Vagina (tissue), 2 donors: ENCODE data around the gene GFPT1. TPM values are rescaled to one million over a fixed set of nuclear protein-coding genes. Genes with fewer than 3 reads are reported as not detected.
A peak's percentile ranks its signal among the peaks of the same experiment; 100 is the strongest.

Source experiments
- DNase-seq, 2 donors: peaks; one replicate each; pipeline ENCODE4 v3.0.0-alpha.2; 2017; ENCODE audit errors: extremely low spot score in 2 of 2
- H3K27ac ChIP-seq: fragments of 200-600 bp; sonication (generic); one replicate; pipeline ENCODE4 v1.5.1; 2019
- H3K27me3 ChIP-seq: fragments of 200-600 bp; sonication (generic); one replicate; pipeline ENCODE4 v1.5.1; 2019
- H3K36me3 ChIP-seq, 2 donors: fragments of 200-600 bp; sonication (generic); one replicate each; pipeline ENCODE4 v1.5.1; 2017 to 2019
- H3K4me1 ChIP-seq: fragments of 200-600 bp; sonication (generic); one replicate; pipeline ENCODE4 v1.5.1; 2019
- H3K4me3 ChIP-seq, 2 donors: fragments of 200-600 bp; sonication (generic); 1 replicate in 1 of 2; 2 replicates in 1 of 2; pipeline ENCODE4 v1.5.1; 2016 to 2019
- H3K9me3 ChIP-seq: fragments of 200-600 bp; sonication (generic); one replicate; pipeline ENCODE4 v1.5.1; 2019
- POLR2A ChIP-seq, 2 donors: fragments of 450-650 bp; IDR thresholded peaks; one replicate each; pipeline ENCODE4 v1.6.1; 2017; ENCODE audit warnings: antibody characterized with exemption in 2 of 2, mild to moderate bottlenecking in 2 of 2, moderate library complexity in 2 of 2
- POLR2AphosphoS5 ChIP-seq, 2 donors: sonication (generic); formaldehyde crosslinking; IDR thresholded peaks; one replicate each; pipeline ENCODE4 v1.9.0; 2017; ENCODE audit warnings: antibody characterized with exemption in 2 of 2, mild to moderate bottlenecking in 2 of 2, low read depth in 1 of 2; ENCODE audit not compliant: insufficient read depth in 1 of 2
- intact Hi-C: fragments of 100-400 bp; cut with DNase I; formaldehyde crosslinking; loops from one replicate; pipeline ENCODE4 v1.15.1; 2023
- total RNA-seq: library from RNA; depleted of rRNA; stranded (reverse); fragments of >200 nt; gene quantifications from one replicate; pipeline ENCODE4 v1.2.3, GENCODE V29; 2016
- TF ChIP-seq, protein P1 (sequence below), 3 experiments: fragments of 450-650 bp in 2 of 3; fragments of 200-600 bp in 1 of 3; sonication (generic) in 1 of 3; IDR thresholded peaks; one replicate each; pipeline ENCODE4 v1.5.1; 2017 to 2019; ENCODE audit warnings: antibody characterized with exemption in 3 of 3, mild to moderate bottlenecking in 2 of 3, moderate library complexity in 2 of 3

Gene GFPT1
- total RNA-seq, 1 donor from 2014 or later = 17.9 TPM

DNA sequence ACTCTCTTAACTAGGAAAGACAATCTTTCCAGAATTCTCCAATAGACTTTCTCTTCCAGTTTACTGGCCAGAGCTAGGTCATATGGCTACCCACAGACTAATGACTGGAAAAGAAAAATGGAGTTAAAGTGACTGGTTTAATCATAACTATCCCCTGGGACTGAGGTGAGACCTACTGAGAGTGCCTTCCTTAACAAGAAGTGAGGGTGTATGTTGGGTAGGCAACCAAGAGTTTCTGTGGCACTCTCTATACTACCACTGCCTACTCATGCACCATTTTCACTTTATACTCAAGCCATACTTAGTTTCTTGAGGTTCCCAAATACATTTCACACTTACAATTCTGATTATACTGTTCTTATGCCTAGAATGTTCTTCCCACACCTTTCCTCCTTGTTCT, 6.9 kb upstream of the GFPT1 start:
- DNase-seq = no peak
- TF ChIP-seq POLR2A (IDR thresholded peaks at IDR 0.05) (no peak), POLR2AphosphoS5 (IDR thresholded peaks at IDR 0.05; ENCODE audit: insufficient read depth in 1 of 2, low read depth in 1 of 2) (no peak)
- TF ChIP-seq, protein P1, sequence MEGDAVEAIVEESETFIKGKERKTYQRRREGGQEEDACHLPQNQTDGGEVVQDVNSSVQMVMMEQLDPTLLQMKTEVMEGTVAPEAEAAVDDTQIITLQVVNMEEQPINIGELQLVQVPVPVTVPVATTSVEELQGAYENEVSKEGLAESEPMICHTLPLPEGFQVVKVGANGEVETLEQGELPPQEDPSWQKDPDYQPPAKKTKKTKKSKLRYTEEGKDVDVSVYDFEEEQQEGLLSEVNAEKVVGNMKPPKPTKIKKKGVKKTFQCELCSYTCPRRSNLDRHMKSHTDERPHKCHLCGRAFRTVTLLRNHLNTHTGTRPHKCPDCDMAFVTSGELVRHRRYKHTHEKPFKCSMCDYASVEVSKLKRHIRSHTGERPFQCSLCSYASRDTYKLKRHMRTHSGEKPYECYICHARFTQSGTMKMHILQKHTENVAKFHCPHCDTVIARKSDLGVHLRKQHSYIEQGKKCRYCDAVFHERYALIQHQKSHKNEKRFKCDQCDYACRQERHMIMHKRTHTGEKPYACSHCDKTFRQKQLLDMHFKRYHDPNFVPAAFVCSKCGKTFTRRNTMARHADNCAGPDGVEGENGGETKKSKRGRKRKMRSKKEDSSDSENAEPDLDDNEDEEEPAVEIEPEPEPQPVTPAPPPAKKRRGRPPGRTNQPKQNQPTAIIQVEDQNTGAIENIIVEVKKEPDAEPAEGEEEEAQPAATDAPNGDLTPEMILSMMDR (IDR thresholded peaks at IDR 0.05) = no peak
- Histone ChIP-seq H3K27me3 (no peaks in the 10 kb centered on the region), H3K9me3 (no peaks in the 10 kb centered on the region), H3K36me3 (peaks cover 0 to 16% of the 10 kb centered on the region in 2 donors), H3K4me3 (no peak overlapping the region), H3K4me1 (no peaks in the 10 kb centered on the region), H3K27ac (no peak overlapping the region)
- intact Hi-C loops = no loop called here

DNA sequence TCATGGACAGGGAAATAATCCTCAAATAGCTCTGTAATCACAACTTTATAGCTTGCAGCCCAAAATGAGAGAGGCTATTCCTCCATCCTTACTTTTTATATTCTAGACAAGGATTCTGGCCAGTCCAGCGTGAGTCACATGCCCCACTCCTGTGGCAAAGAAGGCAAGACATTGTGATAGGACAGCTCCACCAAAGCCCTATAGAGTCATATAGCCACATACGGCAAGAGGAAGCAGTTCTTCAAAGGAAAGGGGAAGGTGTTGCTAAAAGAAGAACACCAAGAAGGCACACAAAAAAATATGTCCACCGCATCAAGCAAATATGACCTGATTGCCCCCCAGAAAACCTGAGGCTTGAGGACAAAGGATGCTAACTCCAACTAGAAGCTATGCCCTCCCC, 3.4 kb upstream of the GFPT1 start:
- DNase-seq = no peak

DNA sequence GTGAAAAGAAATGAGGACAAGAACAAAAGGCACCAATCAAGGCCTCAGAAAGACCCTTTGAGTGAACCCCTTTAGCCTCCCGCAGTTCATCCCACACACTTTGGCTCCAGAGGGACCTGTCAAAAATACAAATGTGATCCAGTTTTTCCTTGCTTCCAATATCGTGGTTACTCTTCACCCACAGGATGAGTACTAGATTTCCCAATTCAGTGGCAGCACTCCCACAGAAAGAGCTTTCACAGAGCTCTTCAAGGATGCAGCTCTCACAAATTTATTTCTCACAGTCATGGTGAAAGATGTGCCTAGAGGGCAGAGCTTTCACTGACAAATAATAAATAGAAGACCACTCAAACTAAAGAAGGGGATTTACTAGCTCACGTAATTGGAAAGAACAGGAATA, 3.0 kb upstream of the GFPT1 start:
- no peak for TF ChIP-seq POLR2A (IDR thresholded peaks at IDR 0.05)
- TF ChIP-seq POLR2AphosphoS5 (IDR thresholded peaks at IDR 0.05; ENCODE audit: insufficient read depth in 1 of 2, low read depth in 1 of 2) = no peak
- H3K9me3 ChIP-seq = no peaks in the 10 kb centered on the region
- H3K27ac ChIP-seq = no peak overlapping the region
- peaks cover 0 to 10% of the 10 kb centered on the region in 2 donors for H3K36me3 ChIP-seq
- no peaks in the 10 kb centered on the region for H3K27me3 ChIP-seq
- intact Hi-C loops = no loop called here
- H3K4me1 ChIP-seq = peaks cover 22% of the 10 kb centered on the region
- H3K4me3 ChIP-seq = no peak overlapping the region
- no peak for DNase-seq

More for the DNA sequence above, 3.4 kb upstream of the GFPT1 start:
- TF ChIP-seq POLR2A (IDR thresholded peaks at IDR 0.05) (no peak), POLR2AphosphoS5 (IDR thresholded peaks at IDR 0.05; ENCODE audit: insufficient read depth in 1 of 2, low read depth in 1 of 2) (no peak)
- TF ChIP-seq, protein P1 (IDR thresholded peaks at IDR 0.05) = no peak
- no peak overlapping the region for H3K27ac ChIP-seq
- H3K36me3 ChIP-seq = peaks cover 0 to 12% of the 10 kb centered on the region in 2 donors
- H3K4me1 ChIP-seq = peaks cover 18% of the 10 kb centered on the region
- H3K27me3 ChIP-seq = no peaks in the 10 kb centered on the region
- no peaks in the 10 kb centered on the region for H3K9me3 ChIP-seq
- no peak overlapping the region for H3K4me3 ChIP-seq
- intact Hi-C loops = no loop called here

DNA sequence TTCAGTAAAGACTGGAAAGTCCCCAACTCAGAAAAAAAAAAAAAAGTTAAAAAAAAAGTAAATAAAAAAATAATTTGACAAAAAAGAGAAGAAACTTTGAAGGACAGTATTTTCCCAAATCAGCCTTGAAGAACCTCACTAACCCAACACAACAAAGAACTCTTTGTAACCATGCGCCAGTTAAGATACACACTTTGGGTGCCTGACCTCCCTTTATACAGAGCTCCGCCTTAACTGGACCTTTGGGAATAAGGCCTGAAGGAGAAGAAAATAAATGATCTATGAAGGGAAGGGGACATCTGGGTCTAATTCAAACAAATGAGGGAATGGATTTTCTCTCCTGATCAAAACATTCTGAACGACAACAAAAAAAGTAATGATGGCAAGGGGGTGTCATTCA, 2.2 kb upstream of the GFPT1 start:
- no peak for DNase-seq
- Histone ChIP-seq H3K4me1 (peaks cover 26% of the 10 kb centered on the region), H3K9me3 (no peaks in the 10 kb centered on the region), H3K27ac (no peak overlapping the region), H3K27me3 (no peaks in the 10 kb centered on the region), H3K36me3 (peaks cover 0 to 3% of the 10 kb centered on the region in 2 donors), H3K4me3 (no peak overlapping the region)
- TF ChIP-seq POLR2AphosphoS5 (IDR thresholded peaks at IDR 0.05; ENCODE audit: insufficient read depth in 1 of 2, low read depth in 1 of 2) (no peak), POLR2A (IDR thresholded peaks at IDR 0.05) (no peak)
- TF ChIP-seq, protein P1 (IDR thresholded peaks at IDR 0.05) = no peak
- intact Hi-C loops = no loop called here

DNA sequence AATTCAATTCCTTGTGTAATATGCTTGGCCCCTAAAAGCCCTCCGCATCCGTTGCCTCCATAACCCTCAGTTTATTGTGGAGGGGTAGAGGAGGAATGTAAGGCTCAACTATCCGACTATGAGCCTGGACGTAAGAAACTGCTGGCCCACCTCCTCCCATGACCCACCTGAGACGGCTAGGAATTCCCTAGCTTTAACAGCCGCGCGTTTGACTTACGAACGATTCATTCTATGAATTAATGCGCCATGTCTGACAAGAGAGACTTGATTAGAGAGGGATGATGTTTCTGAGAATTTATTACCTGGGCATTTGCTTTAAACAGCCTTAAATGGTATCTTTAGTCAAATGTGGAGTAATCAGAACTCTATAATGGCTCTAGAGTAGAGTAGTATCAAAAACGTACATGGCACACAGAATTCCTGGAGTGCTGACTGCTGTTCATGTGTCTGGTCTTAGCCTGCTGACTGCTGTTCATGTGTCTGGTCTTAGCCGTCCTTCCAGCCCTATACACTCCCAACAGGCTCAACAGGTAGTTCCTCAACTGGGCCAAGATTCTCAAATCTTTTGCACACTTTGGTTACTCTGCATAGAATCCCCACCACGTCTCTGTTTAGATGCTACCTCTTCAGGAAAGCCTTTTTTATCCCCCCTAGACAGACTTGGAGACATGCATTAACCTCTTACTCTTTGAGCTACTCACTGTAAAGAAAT, 899 bp upstream of the GFPT1 start:
- Histone ChIP-seq H3K4me3 (peak overlapping the region; percentile 85 to 99), H3K27me3 (no peaks in the 10 kb centered on the region), H3K4me1 (peaks cover 39% of the 10 kb centered on the region), H3K36me3 (no peaks in the 10 kb centered on the region), H3K27ac (peak overlapping the region; percentile 93), H3K9me3 (no peaks in the 10 kb centered on the region)
- TF ChIP-seq POLR2AphosphoS5 (IDR thresholded peaks at IDR 0.05; ENCODE audit: insufficient read depth in 1 of 2, low read depth in 1 of 2) (no peak), POLR2A (IDR thresholded peaks at IDR 0.05) (no peak)
- TF ChIP-seq, protein P1 (IDR thresholded peaks at IDR 0.05) = no peak
- intact Hi-C loops = no loop called here
- no peak for DNase-seq
